Esophagus mucosa (tissue), 1 donor: ENCODE measurements around the gene LZTS3. TPM values are rescaled to one million over a fixed set of nuclear protein-coding genes. Genes with fewer than 3 reads are reported as not detected.
"Not testable (repeated sequence)": the region's sequence is repeated elsewhere in the genome, so short reads cannot be mapped to it uniquely, and the experiment has no call there.

Experiments
- ATAC-seq: fragments of 200-7000 bp; cut with Tn5 transposase; one replicate; pipeline ENCODE4 v1.9.1; 2020
- total RNA-seq: library from RNA; stranded (reverse); gene quantifications from one replicate; pipeline ENCODE4 v1.2.4, GENCODE V29; 2023
- donor health status: DM: yes; HTN: yes; CAD: no.

LZTS3 gene
- total RNA-seq, 1 donor from 2014 or later = 1.3 TPM

GRCh38 chr20:3192226-3193015 lies 19.1 kb upstream of the LZTS3 start:
- no peak for ATAC-seq

GRCh38 chr20:3190681-3191111 lies 17.3 kb upstream of the LZTS3 start:
- no peak for ATAC-seq

GRCh38 chr20:3189561-3190131 lies 16.3 kb upstream of the LZTS3 start:
- no peak for ATAC-seq

- ATAC-seq = no peak
These were observed 15.6 kb upstream of the LZTS3 start for GRCh38 chr20:3188823-3189413.

GRCh38 chr20:3187861-3188260 lies 14.5 kb upstream of the LZTS3 start:
- ATAC-seq = not testable (repeated sequence)

- no peak for ATAC-seq
These were observed 10.7 kb upstream of the LZTS3 start for GRCh38 chr20:3183896-3184612.

GRCh38 chr20:3182429-3182828 lies 9.1 kb upstream of the LZTS3 start:
- not testable (repeated sequence) for ATAC-seq

- ATAC-seq = no peak
These were observed 7.9 kb upstream of the LZTS3 start for GRCh38 chr20:3181270-3181669.

GRCh38 chr20:3180319-3180718 lies 7.0 kb upstream of the LZTS3 start:
- ATAC-seq = no peak

- ATAC-seq = no peak
These were observed 4.6 kb upstream of the LZTS3 start for GRCh38 chr20:3177746-3178485.

GRCh38 chr20:3175270-3175669 lies 1.9 kb upstream of the LZTS3 start:
- ATAC-seq = no peak

- ATAC-seq = no peak
These were observed 1.3 kb upstream of the LZTS3 start for GRCh38 chr20:3174442-3175261.

- ATAC-seq = peak; percentile 93
These were observed 477 bp upstream of the LZTS3 start for GRCh38 chr20:3173610-3174441.

- no peak for ATAC-seq
These were observed 1.0 kb downstream of the LZTS3 start for GRCh38 chr20:3172126-3172932.

GRCh38 chr20:3171391-3172125 lies 1.8 kb downstream of the LZTS3 start:
- ATAC-seq = no peak

- no peak for ATAC-seq
These were observed 4.3 kb downstream of the LZTS3 start for GRCh38 chr20:3168829-3169590.

GRCh38 chr20:3168079-3168828 lies 5.1 kb downstream of the LZTS3 start:
- no peak for ATAC-seq

- ATAC-seq = no peak
These were observed 5.6 kb downstream of the LZTS3 start for GRCh38 chr20:3167738-3168078.
